Natural killer cell (primary cell): ENCODE measurements around the gene TCEANC2. TPM values are rescaled to one million over a fixed set of nuclear protein-coding genes. Genes with fewer than 3 reads are reported as not detected.

Source experiments
- ATAC-seq, 3 donors: fragments of 150-1000 bp in 2 of 3; fragments of 200-7000 bp in 1 of 3; cut with Tn5 transposase; 1 replicate in 1 of 3; 2 replicates in 2 of 3; pipeline ENCODE4 v1.10.0; 2021; ENCODE audit warnings: mild to moderate bottlenecking in 2 of 3, moderate library complexity in 2 of 3
- DNase-seq, 2 donors: peaks; one replicate each; pipeline versions ENCODE4 v3.0.0 to v3.0.0-alpha.2; 2013 to 2021; ENCODE audit warnings: mixed read lengths in 1 of 2
- H3K27ac ChIP-seq: one replicate; pipeline ENCODE4 v1.5.1; 2013; ENCODE audit warnings: mild to moderate bottlenecking, low read length
- H3K27me3 ChIP-seq: one replicate; pipeline ENCODE4 v1.6.1; 2013; ENCODE audit warnings: low read length; ENCODE audit not compliant: control insufficient read depth, insufficient read depth
- H3K36me3 ChIP-seq: one replicate; pipeline ENCODE4 v1.6.1; 2013; ENCODE audit warnings: low read length; ENCODE audit not compliant: control insufficient read depth, insufficient read depth
- H3K4me1 ChIP-seq: one replicate; pipeline ENCODE4 v1.6.1; 2013; ENCODE audit warnings: low read length; ENCODE audit not compliant: control insufficient read depth, insufficient read depth
- H3K4me3 ChIP-seq: one replicate; pipeline ENCODE4 v1.5.1; 2013; ENCODE audit warnings: low read length
- H3K9me3 ChIP-seq: one replicate; pipeline ENCODE4 v1.6.1; 2013; ENCODE audit warnings: low read length; ENCODE audit not compliant: control insufficient read depth, insufficient read depth
- H3K27ac Mint-ChIP-seq, 2 donors: one replicate each; pipeline ENCODE4 v1.8.0; 2022; ENCODE audit warnings: mild to moderate bottlenecking in 2 of 2, mixed read lengths in 2 of 2, moderate library complexity in 1 of 2
- H3K27me3 Mint-ChIP-seq, 2 donors: one replicate each; pipeline ENCODE4 v1.8.0; 2022; ENCODE audit warnings: low read depth in 2 of 2, mixed read lengths in 2 of 2
- H3K36me3 Mint-ChIP-seq: one replicate; pipeline ENCODE4 v1.8.0; 2022; ENCODE audit warnings: mixed read lengths
- H3K4me1 Mint-ChIP-seq, 2 donors: one replicate each; pipeline ENCODE4 v1.8.0; 2022; ENCODE audit warnings: mixed read lengths in 2 of 2
- H3K4me3 Mint-ChIP-seq: one replicate; pipeline ENCODE4 v1.8.0; 2022; ENCODE audit warnings: mild to moderate bottlenecking, moderate library complexity, mixed read lengths
- H3K9me3 Mint-ChIP-seq, 2 donors: one replicate each; pipeline ENCODE4 v1.8.0; 2022; ENCODE audit warnings: mixed read lengths in 2 of 2
- CTCF ChIP-seq: fragments of 200-600 bp; IDR thresholded peaks from one replicate; pipeline ENCODE4 v1.8.0; 2022; ENCODE audit warnings: antibody characterized with exemption
- WGBS: methylation state at CpG from one replicate; pipeline ENCODE4 v1.1.7; 2013; ENCODE audit warnings: missing lambda C conversion rate; ENCODE audit not compliant: insufficient coverage; 5-methylcytosine and 5-hydroxymethylcytosine counted together
- intact Hi-C: fragments of 100-400 bp; cut with micrococcal nuclease; formaldehyde crosslinking; loops from one replicate; pipeline ENCODE4 v1.14.2; 2022
- total RNA-seq, 4 donors: library from RNA; stranded (reverse); fragments of 120-200 nt in 1 of 4; gene quantifications; one replicate each; pipeline versions ENCODE4 v1.2.3 to v1.2.4, GENCODE V29; 2013 to 2022

Gene TCEANC2
- total RNA-seq, 3 donors from 2014 or later (not counting 1 experiment from before 2014, with no cell fraction given): 5.1 to 9.5 (median 7.3) TPM

DNA sequence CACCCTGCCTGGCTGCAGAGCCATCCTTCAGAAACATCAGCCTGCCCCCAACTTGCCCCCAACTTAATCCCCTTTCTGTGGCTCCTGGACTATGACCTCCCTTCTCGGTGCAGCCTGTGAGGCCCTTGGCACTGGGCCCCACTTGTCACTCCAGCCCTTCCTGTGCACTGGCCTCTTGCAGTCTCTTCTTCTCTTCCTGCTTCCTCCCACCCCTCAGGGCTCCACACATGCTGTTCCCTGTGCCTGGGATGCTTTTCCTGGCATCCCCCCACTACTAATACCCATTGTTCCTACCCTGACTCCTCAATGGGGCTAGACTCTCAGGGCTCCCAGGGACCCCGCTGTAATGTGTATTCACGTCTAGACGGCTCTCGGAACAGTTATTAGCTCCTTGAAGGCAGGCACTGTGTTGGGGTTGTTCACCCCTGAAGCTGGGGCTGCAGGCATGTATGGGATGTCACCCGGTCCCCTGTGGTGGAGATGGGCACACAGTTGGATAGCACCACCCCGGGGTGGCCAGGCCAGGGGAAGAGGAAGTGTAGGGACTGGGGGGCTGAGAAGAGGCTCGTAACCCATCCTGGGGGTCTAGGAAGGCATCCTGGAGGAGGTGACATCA is 39.9 kb upstream of the TCEANC2 start:
- Histone ChIP-seq H3K4me1 (no peaks in the 10 kb centered on the region), H3K36me3 (no peaks in the 10 kb centered on the region), H3K9me3 (no peaks in the 10 kb centered on the region), H3K27ac (no peak overlapping the region), H3K27me3 (no peaks in the 10 kb centered on the region), H3K4me3 (no peak overlapping the region)
- WGBS: 81% methylated on average over 8 of the region's 8 CpGs
- peaks cover 14 to 15% of the 10 kb centered on the region in 2 donors for H3K27me3 Mint-ChIP-seq
- no peaks in the 10 kb centered on the region for H3K4me1 Mint-ChIP-seq
- no peaks in the 10 kb centered on the region for H3K9me3 Mint-ChIP-seq
- ATAC-seq (no peak), DNase-seq (no peak)
- no peaks in the 10 kb centered on the region for H3K36me3 Mint-ChIP-seq
- H3K4me3 Mint-ChIP-seq: no peak overlapping the region
- intact Hi-C loops: no loop called here
- no peak for TF ChIP-seq CTCF
- H3K27ac Mint-ChIP-seq: no peak overlapping the region

DNA sequence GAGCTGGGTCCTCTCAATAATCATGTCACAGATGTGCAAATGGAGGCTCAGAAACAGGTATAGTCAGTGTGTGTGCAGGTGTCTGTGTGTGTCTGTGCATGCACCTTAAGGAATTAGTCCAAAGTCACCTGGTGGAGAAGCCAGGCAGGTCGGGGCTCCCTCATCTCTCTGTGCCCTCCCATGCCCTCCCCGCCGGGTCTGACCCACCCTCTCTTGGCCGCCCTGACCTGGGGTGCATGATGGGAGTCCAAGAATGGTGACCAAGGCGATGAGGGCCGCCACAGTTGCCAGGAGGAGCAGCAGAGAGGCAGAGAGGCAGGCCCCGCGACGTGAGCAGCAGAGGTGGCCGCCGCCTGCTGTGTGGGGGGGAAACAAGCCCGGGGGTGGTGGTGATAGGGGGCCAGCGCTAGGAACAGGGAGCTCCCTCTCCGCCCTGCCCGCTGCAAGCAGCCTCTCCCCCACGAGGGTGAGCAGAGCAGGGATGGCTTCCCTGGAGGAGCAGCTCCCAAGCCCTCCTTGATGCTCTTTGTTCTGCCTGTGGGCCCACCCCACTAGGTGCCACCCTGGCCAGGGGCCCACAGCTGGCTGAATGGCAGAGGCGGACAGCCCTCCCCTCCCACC is 39.3 kb upstream of the TCEANC2 start:
- Histone ChIP-seq H3K27me3 (no peaks in the 10 kb centered on the region), H3K27ac (no peak overlapping the region), H3K9me3 (no peaks in the 10 kb centered on the region), H3K4me3 (no peak overlapping the region), H3K4me1 (no peaks in the 10 kb centered on the region), H3K36me3 (no peaks in the 10 kb centered on the region)
- Mint-ChIP-seq H3K4me3 (no peak overlapping the region), H3K27me3 (peaks cover 14 to 15% of the 10 kb centered on the region in 2 donors), H3K4me1 (no peaks in the 10 kb centered on the region), H3K9me3 (no peaks in the 10 kb centered on the region), H3K36me3 (no peaks in the 10 kb centered on the region), H3K27ac (no peak overlapping the region)
- TF ChIP-seq CTCF: no peak
- ATAC-seq (no peak), DNase-seq (no peak)
- intact Hi-C loops: no loop called here
- WGBS: 77% methylated on average over 17 of the region's 17 CpGs

GRCh38 chr1:54016343-54017282 is 36.8 kb upstream of the TCEANC2 start:
- H3K4me3 ChIP-seq: no peak overlapping the region
- ATAC-seq (no peak), DNase-seq (no peak)
- TF ChIP-seq CTCF: no peak
- H3K4me1 ChIP-seq: no peaks in the 10 kb centered on the region
- Mint-ChIP-seq H3K4me3 (no peak overlapping the region), H3K36me3 (no peaks in the 10 kb centered on the region), H3K27me3 (peaks cover 3 to 14% of the 10 kb centered on the region in 2 donors), H3K9me3 (no peaks in the 10 kb centered on the region), H3K4me1 (no peaks in the 10 kb centered on the region), H3K27ac (no peak overlapping the region)
- H3K9me3 ChIP-seq: no peaks in the 10 kb centered on the region
- intact Hi-C loops: no loop called here
- H3K27ac ChIP-seq: no peak overlapping the region
- WGBS: 76% methylated on average over 8 of the region's 8 CpGs
- no peaks in the 10 kb centered on the region for H3K36me3 ChIP-seq
- no peaks in the 10 kb centered on the region for H3K27me3 ChIP-seq
